NCI-H1092 (cell line): ENCODE data around the gene DPH2.

Experiments
- DNase-seq: peaks from one replicate; lab custom pipeline; 2025; lab: John Stamatoyannopoulos, UW

DPH2 gene

GRCh38 chr1:44000122-44000665, 30.4 kb downstream of the DPH2 start:
- DNase-seq = no peak

- DNase-seq = no peak
Observed at GRCh38 chr1:44002165-44002564, 32.4 kb downstream of the DPH2 start.

- DNase-seq = no peak
Observed at GRCh38 chr1:44002606-44003157, 32.9 kb downstream of the DPH2 start.

- no peak for DNase-seq
Observed at GRCh38 chr1:44008259-44008658, 38.4 kb downstream of the DPH2 start.

- no peak for DNase-seq
Observed at GRCh38 chr1:44010935-44011471, 41.2 kb downstream of the DPH2 start.

- DNase-seq = no peak
Observed at GRCh38 chr1:44012404-44012803, 42.6 kb downstream of the DPH2 start.

- no peak for DNase-seq
Observed at GRCh38 chr1:44012941-44013609, 43.3 kb downstream of the DPH2 start.

GRCh38 chr1:44013949-44014348, 44.1 kb downstream of the DPH2 start:
- no peak for DNase-seq

GRCh38 chr1:44014365-44015104, 44.7 kb downstream of the DPH2 start:
- no peak for DNase-seq

- DNase-seq = no peak
Observed at GRCh38 chr1:44015206-44015605, 45.4 kb downstream of the DPH2 start.

GRCh38 chr1:44016041-44016889, 46.5 kb downstream of the DPH2 start:
- DNase-seq = no peak

- DNase-seq = no peak
Observed at GRCh38 chr1:44016890-44017400, 47.1 kb downstream of the DPH2 start.

- DNase-seq = no peak
Observed at GRCh38 chr1:44019466-44019948, 49.7 kb downstream of the DPH2 start.

GRCh38 chr1:44020464-44020863, 50.7 kb downstream of the DPH2 start:
- DNase-seq = no peak

GRCh38 chr1:44021156-44021555, 51.3 kb downstream of the DPH2 start:
- no peak for DNase-seq

- no peak for DNase-seq
Observed at GRCh38 chr1:44021581-44022321, 51.9 kb downstream of the DPH2 start.
